OCI-LY7 (cell line): ENCODE measurements around the gene OBSL1. TPM values are rescaled to one million over a fixed set of nuclear protein-coding genes. Genes with fewer than 3 reads are reported as not detected.
A peak's percentile ranks its signal among the peaks of the same experiment; 100 is the strongest.

ENCODE experiments used
- BruUV-seq: library from RNA; stranded (reverse); fragments of 400-500 nt; replicated peaks from 2 replicates; lab custom pipeline; 2021; lab: Mats Ljungman, UMichigan
- CTCF ChIA-PET: fragments of 300-600 bp; sonication (Branson Sonifier 250); formaldehyde crosslinking; loops from one replicate; lab custom pipeline; 2022; ENCODE audit warnings: antibody characterized with exemption; ENCODE audit not compliant: unreplicated experiment; lab: Charles Lee
- POLR2A ChIA-PET: fragments of 300-600 bp; sonication (Branson Sonifier 250); formaldehyde crosslinking; loops from one replicate; lab custom pipeline; 2022; ENCODE audit warnings: antibody characterized with exemption; lab: Charles Lee
- DNase-seq: peaks from one replicate; pipeline ENCODE4 v3.0.0-alpha.2; 2015; ENCODE audit warnings: low spot score
- H2AFZ ChIP-seq: fragments of 200-600 bp; sonication (generic), shearing (Covaris generic); 2 replicates; pipeline ENCODE4 v1.6.1; 2014; ENCODE audit warnings: mild to moderate bottlenecking, antibody characterized with exemption, low read length, moderate library complexity
- H3K27ac ChIP-seq: fragments of 200-600 bp; sonication (generic); 2 replicates; pipeline ENCODE4 v1.5.1; 2014; ENCODE audit warnings: mixed run types, low read depth, mild to moderate bottlenecking, moderate library complexity, low read length, inconsistent platforms; ENCODE audit not compliant: poor library complexity, severe bottlenecking
- H3K36me3 ChIP-seq: fragments of 200-600 bp; sonication (generic); 2 replicates; pipeline ENCODE4 v1.6.1; 2014; ENCODE audit warnings: mild to moderate bottlenecking, antibody characterized with exemption, low read length, moderate library complexity, mixed read lengths; ENCODE audit not compliant: insufficient read depth
- H3K4me1 ChIP-seq: fragments of 200-600 bp; sonication (generic); 2 replicates; pipeline ENCODE4 v1.5.1; 2014; ENCODE audit warnings: mild to moderate bottlenecking, low read length; ENCODE audit not compliant: insufficient read depth, poor library complexity, severe bottlenecking
- H3K4me2 ChIP-seq: fragments of 200-600 bp; sonication (generic); 2 replicates; pipeline ENCODE4 v1.6.1; 2014; ENCODE audit warnings: mild to moderate bottlenecking, low read length
- H3K4me3 ChIP-seq: fragments of 200-600 bp; sonication (generic); 2 replicates; pipeline ENCODE4 v1.5.1; 2014; ENCODE audit warnings: mild to moderate bottlenecking, low read depth, low read length; ENCODE audit not compliant: poor library complexity, severe bottlenecking
- H3K79me2 ChIP-seq: fragments of 200-600 bp; sonication (generic); 2 replicates; pipeline ENCODE4 v1.6.1; 2016; ENCODE audit warnings: low read depth, mild to moderate bottlenecking, low read length, moderate library complexity, mixed read lengths; ENCODE audit not compliant: insufficient read depth
- H3K9me2 ChIP-seq: fragments of 200-600 bp; sonication (generic); 2 replicates; pipeline ENCODE4 v1.6.1; 2016; ENCODE audit warnings: mild to moderate bottlenecking, low read length, mixed read lengths; ENCODE audit not compliant: insufficient read depth
- H3K9me3 ChIP-seq: fragments of 200-600 bp; sonication (generic); 2 replicates; pipeline ENCODE4 v1.6.1; 2014; ENCODE audit warnings: mild to moderate bottlenecking, mixed run types, low read length, mixed read lengths
- H4K20me1 ChIP-seq: fragments of 200-600 bp; sonication (generic); 2 replicates; pipeline ENCODE4 v1.6.1; 2014; ENCODE audit warnings: mild to moderate bottlenecking, antibody characterized with exemption, low read length, moderate library complexity, mixed read lengths; ENCODE audit not compliant: insufficient read depth
- CTCF ChIP-seq: fragments of 200-600 bp; sonication (generic); conservative IDR thresholded peaks from 2 replicates; pipeline ENCODE4 v1.5.1; 2014; ENCODE audit warnings: mild to moderate bottlenecking, antibody characterized with exemption, low read length, moderate library complexity, mixed read lengths
- EZH2phosphoT487 ChIP-seq: fragments of 200-600 bp; sonication (generic); IDR thresholded peaks from 2 replicates; pipeline ENCODE4 v1.6.1; 2018; ENCODE audit warnings: low read depth, borderline replicate concordance, mild to moderate bottlenecking, mixed run types, antibody characterized with exemption, low read length, moderate library complexity, mixed read lengths
- intact Hi-C: fragments of 100-400 bp; cut with micrococcal nuclease; formaldehyde crosslinking; loops from one replicate; pipeline ENCODE4 v1.10.0; 2022; ENCODE audit not compliant: unreplicated experiment
- total RNA-seq, 2 experiments: library from RNA; depleted of rRNA in 1 of 2; stranded (reverse); fragments of >200 nt in 1 of 2; shearing (Covaris generic) in 1 of 2; gene quantifications; 2 replicates each; pipeline ENCODE4 v1.2.3, GENCODE V29; 2014 to 2022

OBSL1 gene
- total RNA-seq, 2 experiments from 2014 or later, result 0.25 TPM; not detected in 1

- Histone ChIP-seq H3K4me1 (peaks cover 6% of the 10 kb centered on the region), H3K27ac (no peak overlapping the region), H3K4me2 (no peak overlapping the region), H3K36me3 (peaks cover 17% of the 10 kb centered on the region; the same call in 1 of the 2 replicates), H3K4me3 (no peak overlapping the region), H3K79me2 (no peaks in the 10 kb centered on the region), H2AFZ (no peak overlapping the region), H3K9me3 (no peaks in the 10 kb centered on the region), H3K9me2 (no peaks in the 10 kb centered on the region), H4K20me1 (no peaks in the 10 kb centered on the region)
- TF ChIP-seq EZH2phosphoT487 (no peak), CTCF (no peak)
- ChIA-PET CTCF (no interaction called here), POLR2A (no interaction called here)
- DNase-seq, result no peak
- BruUV-seq, result no TSS peak
- intact Hi-C loops, result no loop called here
These were observed 42.2 kb upstream of the OBSL1 start for GRCh38 chr2:219613461-219614070.

GRCh38 chr2:219612577-219613286, 41.4 kb upstream of the OBSL1 start:
- Histone ChIP-seq H4K20me1 (no peaks in the 10 kb centered on the region), H3K4me2 (peak overlapping the region; percentile 30; the same call in 1 of the 2 replicates), H3K4me3 (no peak overlapping the region), H3K4me1 (peaks cover 6% of the 10 kb centered on the region), H3K79me2 (no peaks in the 10 kb centered on the region), H3K9me2 (no peaks in the 10 kb centered on the region), H3K36me3 (peaks cover 17% of the 10 kb centered on the region; the same call in 1 of the 2 replicates), H2AFZ (no peak overlapping the region), H3K9me3 (no peaks in the 10 kb centered on the region), H3K27ac (no peak overlapping the region)
- peak; percentile 59 for DNase-seq
- TF ChIP-seq EZH2phosphoT487 (no peak), CTCF (no peak)
- intact Hi-C loops, result no loop called here
- BruUV-seq, result no TSS peak
- POLR2A ChIA-PET, result no interaction called here
- CTCF ChIA-PET, result no interaction called here
